ENCODE results near the gene CACNA1G. TPM values are rescaled to one million over a fixed set of nuclear protein-coding genes. Genes with fewer than 3 reads are reported as not detected.

CACNA1G gene
- total RNA-seq, 2 donors from 2014 or later, result 0.03 to 0.06 TPM

DNA sequence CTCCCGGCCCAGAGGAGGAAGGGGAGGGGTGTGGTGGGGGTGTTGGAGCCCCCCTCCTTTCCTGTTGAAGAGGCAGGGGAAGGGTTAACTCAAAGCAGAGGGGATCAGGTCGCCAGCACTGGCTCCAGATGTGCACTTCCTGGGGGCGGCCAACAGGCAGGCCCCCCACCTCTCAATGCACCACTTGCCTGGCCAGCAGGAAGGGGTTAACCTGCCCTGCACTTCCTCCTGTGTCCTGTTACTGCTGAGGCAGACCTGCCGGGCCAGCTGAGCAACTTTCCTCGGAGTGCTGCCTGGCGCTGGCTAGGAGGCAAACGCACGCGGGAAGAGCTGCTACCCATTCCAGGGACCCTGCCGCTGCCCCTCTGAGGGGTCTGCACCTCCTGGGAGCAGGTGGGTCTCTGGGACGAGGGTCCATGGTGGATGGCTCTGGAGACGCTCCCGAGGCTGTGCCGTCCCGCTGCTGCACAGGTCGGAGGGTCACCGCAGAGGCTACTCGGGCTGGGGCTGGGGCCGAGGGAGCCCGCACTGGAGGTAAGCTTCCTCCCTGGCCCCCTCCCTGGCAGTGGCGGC is 28.0 kb upstream of the CACNA1G start, which contains the start of gene EPN3:
EPN3 (plus strand) TSS at position 284 of the 573 bp plus-strand sequence. CDS start 3,822 bp downstream, outside the sequence.
- ATAC-seq, result peak; percentile 64
- intact Hi-C loops (cut with DNase I, micrococcal nuclease), result no loop called here
- peak; percentile 78 to 83 for DNase-seq

DNA sequence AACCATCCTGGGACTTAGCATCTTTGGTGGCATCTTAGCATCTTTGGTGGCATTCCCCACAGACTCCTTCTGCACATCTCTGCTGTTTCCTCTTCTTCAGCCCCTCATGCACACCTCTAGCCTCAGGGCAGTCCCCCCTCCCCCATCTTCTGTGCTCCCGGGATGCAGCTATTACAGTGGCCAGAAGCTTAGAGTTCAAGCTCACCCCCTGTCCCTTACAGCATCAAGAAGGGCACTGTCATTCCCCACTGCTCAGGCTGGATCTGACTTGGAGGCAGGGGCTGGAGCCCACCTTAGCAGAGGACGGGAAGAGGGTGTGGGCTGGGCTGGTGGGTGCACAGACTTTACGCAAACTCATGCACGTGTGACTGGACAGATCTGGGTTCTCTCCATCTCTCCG is 27.3 kb upstream of the CACNA1G start:
- intact Hi-C loops (cut with DNase I, micrococcal nuclease), result no loop called here
- DNase-seq, result no peak
- peak; percentile 21 for ATAC-seq

DNA sequence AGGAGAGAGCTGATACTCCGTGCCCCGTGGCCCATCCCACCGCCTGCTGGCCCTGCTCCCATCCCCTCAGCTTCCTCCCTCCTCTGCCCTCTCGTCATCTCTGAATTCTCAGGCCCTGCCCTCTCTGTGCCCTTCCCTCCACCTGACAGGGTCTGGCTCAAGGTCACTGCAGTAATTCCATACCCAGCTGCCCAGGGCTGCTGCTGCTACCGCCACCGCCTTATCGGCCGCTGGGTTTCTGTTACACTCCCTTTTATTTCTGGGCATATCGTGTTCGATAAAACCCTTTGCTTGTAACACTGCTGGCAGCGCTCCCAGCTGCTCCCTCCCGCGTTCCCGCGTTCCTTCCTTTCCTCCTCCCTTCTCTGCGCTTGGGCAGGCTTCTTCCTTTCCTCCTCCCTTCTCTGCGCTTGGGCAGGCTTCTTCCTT is 26.8 kb upstream of the CACNA1G start:
- ATAC-seq (peak; percentile 76), DNase-seq (peak; percentile 82 to 89)
- intact Hi-C loops (cut with DNase I, micrococcal nuclease), result no loop called here

DNA sequence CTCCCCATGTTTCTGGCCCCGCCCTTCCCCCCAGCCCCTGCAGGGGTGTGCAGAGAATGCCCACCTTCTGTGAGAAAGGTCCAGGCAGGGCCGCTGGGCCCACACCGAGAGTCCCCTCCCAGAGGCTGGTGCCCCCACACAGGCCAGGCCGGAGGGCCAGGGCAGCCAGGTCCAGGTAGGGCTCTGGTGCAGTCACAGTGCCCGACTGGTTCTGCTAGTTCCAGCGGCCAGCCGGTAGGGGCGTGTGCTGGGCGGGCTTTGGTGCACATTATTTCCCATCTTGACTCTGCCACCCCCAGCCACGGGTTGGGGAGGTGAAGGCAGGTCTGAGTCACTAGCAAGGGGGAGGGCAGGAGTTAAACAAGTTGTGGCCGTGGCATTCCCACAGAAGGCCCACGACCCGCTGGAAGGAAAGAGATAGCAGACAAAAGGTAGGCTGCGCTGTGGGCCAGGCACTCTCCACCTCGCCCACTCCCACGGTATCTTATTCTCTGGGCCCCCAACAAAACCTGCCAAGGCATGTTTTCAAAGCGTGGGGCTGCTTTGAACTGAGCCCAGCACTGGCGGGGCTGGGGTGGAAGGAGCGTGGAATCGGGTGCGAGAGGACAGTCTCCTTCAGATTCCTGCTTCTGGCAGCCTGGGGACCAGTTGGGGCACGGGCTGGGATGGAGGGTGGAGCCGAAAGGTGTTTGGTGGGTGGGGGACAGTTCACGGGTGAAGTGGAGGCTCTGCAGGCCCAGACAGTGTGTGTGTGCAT is 26.1 kb upstream of the CACNA1G start:
- ATAC-seq (peak; percentile 73), DNase-seq (peak; percentile 79 to 86)
- intact Hi-C loops (cut with DNase I, micrococcal nuclease), result no loop called here

DNA sequence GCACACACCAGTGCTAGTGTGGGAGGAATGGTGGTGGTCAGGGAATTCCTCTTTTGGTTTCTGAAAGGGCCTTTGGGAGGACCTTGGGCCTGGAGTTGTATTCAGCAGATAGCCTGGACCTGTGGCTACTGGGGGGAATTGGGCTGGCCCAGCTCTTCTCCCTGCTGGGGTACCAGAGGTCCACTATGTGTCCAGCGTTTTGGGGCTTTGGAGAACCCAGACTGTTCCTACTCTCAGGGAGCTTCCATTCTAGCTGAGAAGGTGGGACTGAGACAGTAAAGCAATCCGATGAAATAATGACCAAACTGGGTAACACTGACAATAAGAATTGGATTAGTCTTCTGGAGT is 25.6 kb upstream of the CACNA1G start:
- intact Hi-C loops (cut with DNase I, micrococcal nuclease), result no loop called here
- no peak for DNase-seq
- ATAC-seq, result no peak

DNA sequence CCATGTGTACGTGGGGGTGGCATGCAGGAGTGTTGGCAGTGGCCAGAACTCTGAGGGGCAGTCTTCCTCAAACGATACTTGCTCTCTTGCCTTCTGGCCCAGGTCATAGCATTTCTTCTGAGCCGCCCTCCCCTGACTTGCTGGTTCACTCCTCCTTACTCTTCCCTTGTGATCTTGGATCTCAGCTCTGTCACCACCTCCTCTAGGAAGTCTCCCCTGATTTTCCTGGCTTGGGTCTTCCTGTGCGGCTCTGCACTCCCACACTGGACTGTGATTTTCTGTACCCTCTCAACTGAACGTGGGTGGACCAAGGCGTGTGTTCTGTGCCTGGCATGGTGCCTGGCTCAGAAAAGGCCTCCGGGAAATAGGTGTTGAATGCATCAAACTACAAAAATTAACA is 25.1 kb upstream of the CACNA1G start:
- ATAC-seq (no peak), DNase-seq (no peak)
- intact Hi-C loops (cut with DNase I, micrococcal nuclease), result no loop called here

DNA sequence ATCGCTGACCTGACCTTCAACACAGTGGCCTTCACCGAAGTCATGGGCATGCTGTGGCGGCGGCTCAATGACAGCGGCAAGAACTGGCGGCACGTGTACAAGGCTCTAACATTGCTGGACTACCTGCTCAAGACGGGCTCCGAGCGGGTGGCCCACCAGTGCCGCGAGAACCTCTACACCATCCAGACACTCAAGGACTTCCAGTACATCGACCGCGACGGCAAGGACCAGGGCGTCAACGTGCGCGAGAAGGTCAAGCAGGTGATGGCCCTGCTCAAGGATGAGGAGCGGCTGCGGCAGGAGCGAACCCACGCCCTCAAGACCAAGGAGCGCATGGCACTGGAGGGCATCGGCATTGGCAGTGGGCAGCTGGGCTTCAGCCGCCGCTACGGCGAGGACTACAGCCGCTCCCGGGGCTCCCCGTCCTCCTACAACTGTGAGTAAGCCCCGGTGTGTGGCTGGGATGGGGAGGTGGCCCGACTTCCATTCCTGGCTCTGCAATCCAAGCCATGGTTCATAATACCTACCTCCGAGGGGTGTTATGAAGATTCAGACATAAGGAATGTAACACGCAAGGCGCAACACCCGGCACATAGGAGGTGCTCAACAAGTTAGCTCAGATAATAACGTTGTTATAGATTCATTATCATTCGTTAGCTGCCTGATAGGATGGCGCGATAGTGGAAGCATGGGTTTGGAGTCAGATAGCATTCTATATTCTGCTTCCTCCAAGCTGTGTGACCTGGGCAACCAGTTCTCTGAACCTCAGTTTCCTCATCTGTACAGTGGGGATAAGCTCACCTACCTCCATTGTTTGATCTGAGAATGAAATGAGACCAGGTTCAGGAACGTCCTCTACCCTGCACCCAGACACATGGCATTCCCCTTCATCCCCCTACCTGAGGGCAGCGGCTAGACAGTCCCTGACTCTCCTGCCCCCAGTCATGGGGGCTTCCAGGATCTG is 23.6 kb upstream of the CACNA1G start:
- no peak for ATAC-seq
- no peak for DNase-seq
- intact Hi-C loops (cut with DNase I, micrococcal nuclease), result no loop called here

DNA sequence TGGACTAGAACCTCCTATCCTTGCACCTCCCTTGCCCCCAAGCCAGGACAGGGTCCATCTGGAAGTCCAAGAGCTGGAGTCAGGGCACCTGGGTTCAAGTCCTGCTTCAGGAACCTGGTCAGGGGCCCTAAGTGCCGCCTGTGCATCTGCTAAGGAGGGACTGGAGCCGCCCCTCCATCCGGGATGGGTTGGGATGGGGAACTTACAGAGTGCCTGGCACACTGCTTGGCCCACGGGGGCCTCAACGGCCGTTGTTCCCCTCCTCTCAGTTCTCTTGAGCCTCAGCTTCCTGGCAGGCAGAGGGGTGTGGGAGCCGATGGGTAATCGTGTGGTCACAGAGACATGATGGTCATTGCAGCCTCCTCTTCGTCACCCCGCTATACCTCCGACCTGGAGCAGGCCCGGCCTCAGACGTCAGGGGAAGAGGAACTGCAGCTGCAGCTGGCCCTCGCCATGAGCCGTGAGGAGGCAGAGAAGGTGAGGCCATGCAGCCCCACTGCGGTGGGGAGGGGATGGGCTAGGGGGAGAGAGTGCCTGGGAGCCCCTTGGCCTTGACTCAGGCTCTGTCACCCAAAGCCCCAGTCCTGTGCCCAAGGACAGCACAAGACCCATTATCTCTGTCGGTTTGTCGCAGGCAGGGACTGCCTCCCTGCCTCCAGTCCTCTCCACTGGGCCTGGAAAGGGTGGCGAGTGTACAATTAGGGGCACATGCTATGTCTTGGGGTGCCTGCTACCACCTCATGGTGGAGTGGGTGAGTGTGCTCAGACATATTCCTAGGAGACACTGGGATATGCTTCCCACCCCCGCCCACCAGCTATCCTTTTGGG is 22.6 kb upstream of the CACNA1G start:
- intact Hi-C loops (cut with DNase I, micrococcal nuclease), result no loop called here
- ATAC-seq, result no peak
- no peak for DNase-seq

DNA sequence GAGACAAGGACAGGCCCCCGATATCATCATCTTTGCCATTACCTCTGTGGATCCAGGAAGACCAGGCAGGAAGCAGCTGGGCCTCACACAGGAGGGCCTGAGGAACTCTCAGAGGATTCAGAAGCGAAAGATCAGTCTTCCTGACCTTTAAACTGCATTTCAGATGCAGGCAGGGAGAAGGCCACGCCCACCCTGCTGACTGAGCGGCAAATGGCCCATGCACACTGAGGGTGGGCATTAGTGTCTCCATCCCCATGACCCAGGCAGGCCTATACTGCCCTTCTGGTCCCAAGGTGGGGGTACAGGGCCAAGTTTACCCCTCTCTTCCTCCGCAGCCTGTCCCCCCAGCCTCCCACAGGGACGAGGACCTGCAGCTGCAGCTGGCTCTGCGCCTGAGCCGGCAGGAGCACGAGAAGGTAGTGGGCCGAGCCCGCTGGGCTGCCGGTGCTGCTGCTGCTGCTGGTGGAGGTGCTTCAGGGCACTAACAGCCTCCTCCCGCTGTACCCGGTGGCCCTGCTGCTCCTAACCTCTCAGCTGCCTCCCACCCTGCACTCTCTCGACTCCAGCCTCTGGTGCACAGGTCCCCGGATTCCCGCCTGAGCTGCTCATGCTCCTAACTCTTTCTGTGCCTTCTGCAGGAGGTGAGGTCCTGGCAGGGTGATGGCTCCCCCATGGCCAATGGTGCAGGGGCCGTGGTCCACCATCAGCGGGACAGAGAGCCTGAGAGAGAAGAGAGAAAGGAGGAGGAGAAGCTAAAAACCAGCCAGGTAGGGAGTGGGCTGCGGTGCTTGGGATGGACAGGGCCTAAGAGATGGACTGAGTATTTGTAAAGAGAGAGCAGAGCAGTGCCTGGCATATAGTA is 21.7 kb upstream of the CACNA1G start:
- no peak for ATAC-seq
- peak in 1 of 2 donors; percentile 67 for DNase-seq
- intact Hi-C loops (cut with DNase I, micrococcal nuclease), result no loop called here

DNA sequence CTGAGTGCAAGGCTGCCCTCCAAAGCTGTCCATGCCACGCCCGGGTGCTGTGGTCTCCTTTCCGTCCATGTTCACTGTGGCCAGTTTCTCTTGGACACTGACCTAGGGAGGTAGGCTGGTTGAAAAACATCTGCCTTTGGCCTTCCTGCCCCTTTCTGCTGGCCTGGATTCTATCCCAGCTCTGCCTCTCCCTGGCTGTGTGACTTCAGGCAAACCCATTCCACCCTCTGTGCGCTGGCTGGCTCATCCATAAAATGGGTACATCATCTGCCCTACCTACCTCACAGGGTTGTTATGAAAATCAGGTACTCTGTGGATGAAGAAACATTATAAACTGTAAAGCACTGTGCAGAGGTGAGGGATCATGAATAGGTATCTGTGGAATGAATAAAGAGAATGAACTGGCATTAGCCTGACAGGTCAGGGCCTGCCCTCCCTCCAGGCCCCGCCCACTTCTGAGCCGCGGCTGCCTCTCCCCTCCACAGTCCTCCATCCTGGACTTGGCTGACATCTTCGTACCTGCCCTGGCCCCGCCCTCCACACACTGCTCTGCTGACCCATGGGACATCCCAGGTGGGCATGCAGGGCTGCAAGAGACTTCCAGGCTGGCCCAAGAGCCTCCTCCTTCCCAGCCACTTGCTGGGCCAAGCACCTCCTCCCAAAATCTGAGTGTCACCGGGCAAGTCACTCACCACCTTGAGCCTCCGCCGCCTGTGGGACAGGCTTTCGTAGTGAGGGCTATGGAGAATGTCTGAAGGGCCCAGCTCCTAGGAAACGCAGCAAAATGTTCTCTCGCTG is 20.6 kb upstream of the CACNA1G start:
- DNase-seq, result peak; percentile 77 to 84
- peak; percentile 34 for ATAC-seq
- intact Hi-C loops (cut with DNase I, micrococcal nuclease), result loop anchor here (10.0 kb wide), 2 partner anchors 295 to 305 kb away; partner anchors contain the start of gene WFIKKN2 (in 1 of the 2)

DNA sequence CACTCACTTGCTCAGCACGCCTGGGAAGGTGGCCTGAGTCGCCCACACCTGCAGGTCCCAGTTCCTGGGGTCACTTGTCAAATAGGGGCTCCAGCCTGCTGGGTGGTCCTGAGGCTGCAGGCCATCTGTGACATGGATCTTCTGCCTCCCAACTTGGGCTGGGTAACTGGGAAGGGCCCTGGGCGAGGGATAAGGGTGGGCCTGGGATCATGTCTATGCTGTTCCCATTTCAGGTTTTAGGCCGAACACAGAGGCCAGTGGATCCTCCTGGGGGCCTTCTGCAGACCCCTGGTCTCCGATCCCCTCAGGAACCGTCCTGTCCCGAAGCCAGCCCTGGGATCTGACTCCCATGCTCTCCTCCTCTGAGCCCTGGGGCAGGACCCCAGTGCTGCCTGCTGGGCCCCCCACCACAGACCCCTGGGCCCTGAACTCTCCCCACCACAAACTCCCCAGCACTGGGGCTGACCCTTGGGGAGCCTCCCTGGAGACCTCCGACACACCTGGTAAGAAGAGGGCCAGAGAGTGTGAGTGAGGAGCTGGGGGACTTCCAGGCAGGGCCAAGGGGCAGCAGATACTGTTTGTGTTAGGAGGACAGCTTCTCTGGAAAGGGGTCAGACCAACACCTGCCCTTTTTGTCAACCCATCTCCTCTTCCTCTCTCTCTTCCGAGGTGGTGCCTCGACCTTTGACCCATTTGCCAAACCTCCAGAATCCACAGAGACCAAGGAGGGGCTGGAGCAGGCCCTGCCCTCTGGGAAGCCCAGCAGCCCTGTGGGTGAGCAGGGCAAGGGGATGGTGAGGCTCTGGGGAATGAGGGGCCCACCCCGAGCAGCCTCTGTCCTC is 19.7 kb upstream of the CACNA1G start:
- DNase-seq, result no peak
- intact Hi-C loops (cut with DNase I, micrococcal nuclease), result loop anchor here (10.0 kb wide), 2 partner anchors 294 to 304 kb away; partner anchors contain the start of gene WFIKKN2 (in 1 of the 2)

DNA sequence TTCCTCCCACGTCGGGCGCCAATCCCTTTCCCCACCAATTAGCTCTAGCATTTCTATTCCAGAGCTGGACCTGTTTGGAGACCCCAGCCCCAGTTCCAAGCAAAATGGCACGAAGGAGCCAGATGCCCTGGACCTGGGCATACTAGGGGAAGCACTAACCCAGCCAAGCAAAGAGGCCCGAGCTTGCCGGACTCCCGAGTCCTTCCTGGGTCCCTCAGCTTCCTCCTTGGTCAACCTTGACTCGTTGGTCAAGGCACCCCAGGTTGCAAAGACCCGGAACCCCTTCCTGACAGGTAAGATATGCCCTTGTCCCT is 19.2 kb upstream of the CACNA1G start:
- intact Hi-C loops (cut with DNase I, micrococcal nuclease), result loop anchor here (10.0 kb wide), 2 partner anchors 293 to 303 kb away; partner anchors contain the start of gene WFIKKN2 (in 1 of the 2)
- DNase-seq, result no peak
- no peak for ATAC-seq

More for the DNA sequence above, 19.7 kb upstream of the CACNA1G start:
- no peak for ATAC-seq

DNA sequence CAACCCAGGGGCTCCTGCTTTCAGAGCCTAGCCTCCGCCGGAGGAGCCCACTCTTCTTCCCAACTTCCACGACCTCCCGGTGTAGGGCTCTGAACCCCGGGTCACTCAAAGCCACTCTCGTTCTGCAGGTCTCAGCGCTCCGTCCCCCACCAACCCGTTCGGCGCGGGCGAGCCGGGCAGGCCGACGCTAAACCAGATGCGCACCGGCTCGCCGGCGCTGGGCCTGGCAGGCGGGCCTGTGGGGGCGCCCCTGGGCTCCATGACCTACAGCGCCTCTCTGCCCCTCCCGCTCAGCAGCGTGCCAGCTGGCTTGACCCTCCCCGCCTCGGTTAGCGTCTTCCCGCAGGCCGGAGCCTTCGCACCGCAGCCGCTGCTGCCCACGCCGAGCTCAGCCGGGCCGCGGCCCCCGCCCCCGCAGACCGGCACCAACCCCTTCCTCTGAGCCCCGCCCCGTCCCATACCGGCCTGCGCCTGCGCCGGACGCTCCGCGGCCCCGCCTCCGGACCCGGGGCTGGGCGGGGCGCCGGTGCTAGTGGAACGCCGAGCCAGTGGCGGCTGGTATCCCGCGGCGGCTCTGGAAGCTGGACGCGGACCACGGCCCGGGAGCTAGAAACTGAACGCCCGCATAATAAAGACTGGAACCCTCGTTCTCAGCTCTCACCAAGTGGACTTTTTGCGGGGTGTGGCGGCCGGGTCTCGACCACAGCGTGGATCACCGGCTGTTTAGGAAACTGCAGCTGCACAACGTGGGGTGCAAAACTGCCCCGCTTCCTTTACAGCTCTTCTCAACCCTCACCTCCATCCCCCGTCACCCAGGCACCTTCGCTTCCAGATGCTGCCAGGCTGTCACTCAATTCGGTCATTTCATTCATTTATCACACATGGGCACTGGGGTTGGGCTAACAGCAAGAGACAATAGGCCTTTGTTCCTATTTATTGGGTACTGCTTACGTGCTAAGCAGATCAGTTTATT is 18.5 kb upstream of the CACNA1G start:
- ATAC-seq (peak; percentile 66), DNase-seq (peak; percentile 86 to 91)
- intact Hi-C loops (cut with DNase I, micrococcal nuclease), result loop anchor here (10.0 kb wide), 2 partner anchors 293 to 303 kb away; partner anchors contain the start of gene WFIKKN2 (in 1 of the 2)
